ENCODE results near the gene NEURL3.

Gene NEURL3

DNA sequence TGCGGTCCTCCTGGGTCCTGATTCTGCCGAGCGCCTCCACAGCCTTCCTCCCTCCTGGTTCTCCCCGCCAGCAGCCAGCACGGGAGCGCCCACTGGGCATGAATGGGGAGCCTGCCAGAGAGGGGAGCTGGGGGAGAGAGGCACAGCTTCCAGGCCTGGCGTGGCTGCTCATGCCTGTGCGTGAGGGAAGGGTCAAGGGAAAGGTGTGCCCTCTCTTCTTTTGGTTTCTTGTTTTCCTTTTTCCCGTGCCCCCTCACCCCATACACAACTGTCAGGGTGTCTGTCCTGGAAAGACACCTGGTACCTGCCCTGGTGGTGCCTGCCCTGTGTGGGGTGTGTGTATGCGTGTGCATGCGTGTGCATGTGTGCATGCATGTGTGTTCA, 4.7 kb upstream of the NEURL3 start:
- no peak for DNase-seq (ENCODE audit: low read depth)
- TF ChIP-seq, protein P1, sequence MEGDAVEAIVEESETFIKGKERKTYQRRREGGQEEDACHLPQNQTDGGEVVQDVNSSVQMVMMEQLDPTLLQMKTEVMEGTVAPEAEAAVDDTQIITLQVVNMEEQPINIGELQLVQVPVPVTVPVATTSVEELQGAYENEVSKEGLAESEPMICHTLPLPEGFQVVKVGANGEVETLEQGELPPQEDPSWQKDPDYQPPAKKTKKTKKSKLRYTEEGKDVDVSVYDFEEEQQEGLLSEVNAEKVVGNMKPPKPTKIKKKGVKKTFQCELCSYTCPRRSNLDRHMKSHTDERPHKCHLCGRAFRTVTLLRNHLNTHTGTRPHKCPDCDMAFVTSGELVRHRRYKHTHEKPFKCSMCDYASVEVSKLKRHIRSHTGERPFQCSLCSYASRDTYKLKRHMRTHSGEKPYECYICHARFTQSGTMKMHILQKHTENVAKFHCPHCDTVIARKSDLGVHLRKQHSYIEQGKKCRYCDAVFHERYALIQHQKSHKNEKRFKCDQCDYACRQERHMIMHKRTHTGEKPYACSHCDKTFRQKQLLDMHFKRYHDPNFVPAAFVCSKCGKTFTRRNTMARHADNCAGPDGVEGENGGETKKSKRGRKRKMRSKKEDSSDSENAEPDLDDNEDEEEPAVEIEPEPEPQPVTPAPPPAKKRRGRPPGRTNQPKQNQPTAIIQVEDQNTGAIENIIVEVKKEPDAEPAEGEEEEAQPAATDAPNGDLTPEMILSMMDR (IDR thresholded peaks at IDR 0.05; ENCODE audit: insufficient read depth, low read depth, low read length, missing control alignments), result no peak
- no peak overlapping the region for H3K4me3 ChIP-seq (ENCODE audit: low read depth, low read length)

DNA sequence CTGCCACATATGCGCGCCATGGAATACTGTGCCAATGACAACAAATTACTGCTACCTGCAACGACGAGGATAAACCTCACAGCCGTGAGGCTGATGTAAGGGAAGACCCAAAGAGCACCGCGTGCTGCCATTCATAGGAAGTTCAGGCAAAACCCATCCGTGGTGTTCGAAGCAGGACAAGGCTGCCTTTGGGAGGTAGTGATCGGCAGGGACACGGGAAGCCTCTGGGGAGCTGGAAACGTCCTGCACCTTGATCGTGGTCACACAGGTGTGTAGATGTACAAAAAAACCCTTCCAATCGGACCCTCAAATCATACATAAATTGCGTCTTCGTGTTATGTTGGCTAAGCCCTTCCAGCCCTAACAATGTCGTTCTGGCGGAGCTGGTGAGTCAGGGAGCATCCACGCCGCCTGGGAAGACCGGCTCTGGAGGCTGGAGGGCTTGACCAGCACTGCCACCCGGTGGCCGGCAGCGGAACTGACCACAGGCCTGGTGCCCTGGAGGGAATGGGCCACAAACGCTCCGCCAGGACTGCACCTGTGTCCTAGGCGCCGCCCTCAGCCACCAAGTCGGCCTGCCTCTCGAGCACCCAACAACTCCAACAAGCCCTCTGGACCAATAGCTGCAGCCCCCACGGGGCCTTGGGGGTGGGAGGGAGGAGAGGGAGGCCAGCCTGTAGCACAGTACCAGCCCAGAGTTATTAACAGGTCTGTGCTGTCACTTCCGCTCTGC, 4.1 kb upstream of the NEURL3 start:
- peak; percentile 88 for DNase-seq (ENCODE audit: low read depth)
- TF ChIP-seq, protein P1 (IDR thresholded peaks at IDR 0.05; ENCODE audit: insufficient read depth, low read depth, low read length, missing control alignments), result peak; percentile 99
- H3K4me3 ChIP-seq (ENCODE audit: low read depth, low read length), result no peak overlapping the region

DNA sequence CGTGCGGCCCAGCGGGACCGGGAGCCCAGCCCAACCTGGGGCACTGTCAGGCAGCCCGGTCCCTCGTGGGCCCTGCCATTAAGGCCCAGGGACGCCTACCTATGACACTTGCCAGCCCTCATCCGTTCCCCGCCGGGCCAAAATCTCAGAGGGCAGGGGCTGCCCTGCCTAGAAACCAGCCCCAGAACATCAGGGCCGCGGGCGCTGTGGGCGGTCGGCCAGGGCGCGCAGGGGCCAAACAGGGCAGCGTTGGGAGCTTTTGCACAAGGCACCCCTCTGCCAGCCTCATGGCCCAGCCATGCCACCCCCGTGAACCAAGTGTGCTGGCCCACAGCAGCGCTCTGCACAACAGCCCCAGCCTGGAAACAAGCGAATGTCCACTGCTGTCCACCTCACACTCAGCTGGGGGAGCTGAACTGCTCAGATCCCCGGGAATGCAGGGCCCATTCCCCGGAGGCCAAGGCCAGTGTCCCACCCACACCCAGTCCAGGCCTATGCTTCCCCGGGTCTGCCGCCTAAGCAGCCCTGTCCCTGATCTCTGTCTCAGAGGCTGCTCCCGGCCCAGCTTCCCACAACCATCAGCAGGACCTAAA, 3.5 kb upstream of the NEURL3 start:
- H3K4me3 ChIP-seq (ENCODE audit: low read depth, low read length), result no peak overlapping the region
- DNase-seq (ENCODE audit: low read depth), result no peak
- TF ChIP-seq, protein P1 (IDR thresholded peaks at IDR 0.05; ENCODE audit: insufficient read depth, low read depth, low read length, missing control alignments), result no peak

DNA sequence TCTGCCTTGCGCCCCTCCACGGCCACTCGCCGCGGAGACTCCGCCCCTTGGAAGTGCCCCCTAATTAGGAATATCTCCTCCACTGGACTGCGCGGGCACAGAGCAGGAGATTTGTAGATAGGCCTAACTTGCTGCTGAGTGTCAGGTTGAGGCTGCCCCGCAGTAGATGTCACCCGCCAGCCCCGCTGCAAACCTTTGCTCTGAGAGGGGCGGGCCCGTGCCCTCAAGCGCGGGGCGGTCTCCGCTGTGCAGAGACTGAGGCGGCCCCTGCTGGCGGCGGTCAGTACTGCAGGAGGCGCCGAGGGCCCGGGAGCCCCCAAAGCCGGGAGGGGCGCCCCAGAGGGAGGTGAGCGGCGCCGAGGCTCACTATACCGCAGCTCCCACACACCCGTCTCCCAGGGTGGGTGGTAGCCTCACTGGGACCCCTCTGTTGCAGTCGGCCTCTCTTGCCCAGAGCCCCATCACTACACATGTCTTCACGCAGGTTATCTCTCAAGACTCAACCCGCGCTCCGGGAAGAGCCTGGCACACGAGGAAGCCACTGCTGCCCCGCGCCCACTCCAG, 2.9 kb upstream of the NEURL3 start:
- TF ChIP-seq, protein P1 (IDR thresholded peaks at IDR 0.05; ENCODE audit: insufficient read depth, low read depth, low read length, missing control alignments), result peak; percentile 95
- DNase-seq (ENCODE audit: low read depth), result peak; percentile 81
- no peak overlapping the region for H3K4me3 ChIP-seq (ENCODE audit: low read depth, low read length)

DNA sequence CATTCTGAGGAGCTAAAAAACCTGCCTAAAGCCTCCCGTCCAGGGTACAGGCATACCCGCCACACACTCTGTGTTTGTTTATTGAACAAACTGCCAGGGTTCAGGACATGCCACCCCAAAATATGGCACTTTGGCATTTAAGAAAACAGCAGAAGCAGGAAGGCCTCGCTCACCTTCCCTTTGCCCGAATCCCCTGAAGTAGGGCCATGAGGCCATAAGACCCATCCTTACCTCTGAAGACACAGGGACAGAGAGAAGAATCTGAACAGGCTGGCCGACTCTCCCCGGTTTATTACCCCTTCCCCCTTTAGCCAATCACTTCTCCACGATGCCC, 1.7 kb upstream of the NEURL3 start:
- TF ChIP-seq, protein P1 (IDR thresholded peaks at IDR 0.05; ENCODE audit: insufficient read depth, low read depth, low read length, missing control alignments), result no peak
- DNase-seq (ENCODE audit: low read depth), result no peak
- H3K4me3 ChIP-seq (ENCODE audit: low read depth, low read length), result no peak overlapping the region

DNA sequence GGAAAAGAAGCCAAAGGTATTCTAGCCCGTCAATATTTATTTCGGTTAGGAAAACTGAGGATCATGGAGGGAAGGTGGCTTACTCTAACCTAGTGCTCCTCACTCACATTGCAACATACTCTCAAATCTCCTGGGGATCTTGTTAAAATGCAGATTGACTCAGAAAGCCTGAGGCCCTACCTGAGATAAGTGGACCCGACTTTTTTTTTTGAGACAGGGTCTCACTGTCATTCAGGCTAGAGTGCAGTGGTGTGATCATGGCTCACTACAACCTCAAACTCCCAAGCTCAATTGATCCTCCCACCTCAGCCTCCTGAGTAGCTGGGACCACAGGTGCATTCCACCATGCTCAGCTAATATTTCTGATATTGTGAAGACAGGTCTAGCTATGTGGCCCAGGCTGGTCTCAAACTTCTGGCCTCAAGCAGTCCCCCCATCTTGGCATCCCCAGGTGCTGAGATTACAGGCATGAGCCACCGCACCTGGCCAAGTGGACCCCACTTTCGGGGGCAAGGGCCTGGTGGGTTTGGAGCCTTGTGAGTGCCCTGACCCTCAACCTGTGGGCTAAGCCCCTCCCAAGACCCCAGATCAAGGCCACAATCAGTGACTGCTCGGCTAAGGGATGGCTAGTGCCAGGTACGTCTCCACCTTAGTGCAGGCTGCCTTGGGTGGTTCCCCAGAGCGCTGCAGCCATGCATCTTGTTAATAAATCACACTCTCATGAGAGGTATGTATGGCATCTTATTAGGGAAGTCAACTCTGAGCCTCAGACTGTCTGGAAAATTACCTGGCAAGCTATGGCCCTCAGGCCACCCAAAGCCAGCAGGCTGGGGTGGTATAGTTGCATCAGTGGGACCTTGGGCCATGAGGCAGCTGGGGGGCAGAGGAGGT, 1.1 kb upstream of the NEURL3 start:
- TF ChIP-seq, protein P1 (IDR thresholded peaks at IDR 0.05; ENCODE audit: insufficient read depth, low read depth, low read length, missing control alignments), result no peak
- H3K4me3 ChIP-seq (ENCODE audit: low read depth, low read length), result no peak overlapping the region

More for the DNA sequence above, 1.1 kb upstream of the NEURL3 start:
- no peak for DNase-seq (ENCODE audit: low read depth)
